Rectal smooth muscle tissue (tissue), 1 donor: ENCODE measurements around the gene HADHA.

Source experiments
- H3K27ac ChIP-seq: one replicate; pipeline ENCODE4 v1.7.0; 2013; ENCODE audit warnings: low read depth, low read length, inconsistent platforms
- H3K27me3 ChIP-seq: one replicate; pipeline ENCODE4 v1.7.0; 2013; ENCODE audit warnings: low read length; ENCODE audit not compliant: control insufficient read depth, insufficient read depth
- H3K36me3 ChIP-seq: one replicate; pipeline ENCODE4 v1.7.0; 2013; ENCODE audit warnings: low read length; ENCODE audit not compliant: control insufficient read depth, insufficient read depth
- H3K4me1 ChIP-seq: one replicate; pipeline ENCODE4 v1.7.0; 2013; ENCODE audit warnings: low read length; ENCODE audit not compliant: control insufficient read depth, insufficient read depth
- H3K4me3 ChIP-seq: one replicate; pipeline ENCODE4 v1.7.0; 2013; ENCODE audit warnings: low read length
- H3K9ac ChIP-seq: one replicate; pipeline ENCODE4 v1.7.0; 2013; ENCODE audit warnings: low read length

Gene HADHA

GRCh38 chr2:26185954-26186770, 58.3 kb downstream of the HADHA start:
- no peak overlapping the region for H3K9ac ChIP-seq
- no peaks in the 10 kb centered on the region for H3K27me3 ChIP-seq
- H3K27ac ChIP-seq: no peak overlapping the region
- no peaks in the 10 kb centered on the region for H3K36me3 ChIP-seq
- H3K4me3 ChIP-seq: peak overlapping the region; percentile 63
- peaks cover 4% of the 10 kb centered on the region for H3K4me1 ChIP-seq

- Histone ChIP-seq H3K36me3 (no peaks in the 10 kb centered on the region), H3K9ac (peak overlapping the region; percentile 13), H3K27ac (peak overlapping the region; percentile 64), H3K4me3 (peak overlapping the region; percentile 63), H3K27me3 (no peaks in the 10 kb centered on the region), H3K4me1 (peaks cover 4% of the 10 kb centered on the region)
Observed at GRCh38 chr2:26185304-26185928, 59.0 kb downstream of the HADHA start.

GRCh38 chr2:26184555-26185303, 59.7 kb downstream of the HADHA start:
- H3K9ac ChIP-seq: no peak overlapping the region
- H3K27ac ChIP-seq: peak overlapping the region; percentile 64

GRCh38 chr2:26184121-26184520, 60.3 kb downstream of the HADHA start:
- Histone ChIP-seq H3K4me1 (peaks cover 7% of the 10 kb centered on the region), H3K4me3 (peak overlapping the region; percentile 67), H3K27me3 (no peaks in the 10 kb centered on the region), H3K27ac (no peak overlapping the region), H3K36me3 (no peaks in the 10 kb centered on the region), H3K9ac (no peak overlapping the region)

More at GRCh38 chr2:26184555-26185303, 59.7 kb downstream of the HADHA start:
- H3K27me3 ChIP-seq: no peaks in the 10 kb centered on the region
- peak overlapping the region; percentile 67 for H3K4me3 ChIP-seq
- peaks cover 4% of the 10 kb centered on the region for H3K4me1 ChIP-seq
- H3K36me3 ChIP-seq: no peaks in the 10 kb centered on the region

- no peak overlapping the region for H3K4me3 ChIP-seq
- no peak overlapping the region for H3K9ac ChIP-seq
- peaks cover 7% of the 10 kb centered on the region for H3K4me1 ChIP-seq
- no peaks in the 10 kb centered on the region for H3K27me3 ChIP-seq
- no peaks in the 10 kb centered on the region for H3K36me3 ChIP-seq
- H3K27ac ChIP-seq: no peak overlapping the region
Observed at GRCh38 chr2:26182887-26183630, 61.4 kb downstream of the HADHA start.

- Histone ChIP-seq H3K27ac (no peak overlapping the region), H3K36me3 (no peaks in the 10 kb centered on the region), H3K4me3 (no peak overlapping the region), H3K4me1 (peaks cover 7% of the 10 kb centered on the region), H3K27me3 (no peaks in the 10 kb centered on the region), H3K9ac (no peak overlapping the region)
Observed at GRCh38 chr2:26182441-26182840, 62.0 kb downstream of the HADHA start.

- H3K36me3 ChIP-seq: no peaks in the 10 kb centered on the region
- H3K27me3 ChIP-seq: peaks cover 5% of the 10 kb centered on the region
- peaks cover 3% of the 10 kb centered on the region for H3K4me1 ChIP-seq
- no peak overlapping the region for H3K9ac ChIP-seq
- peak overlapping the region; percentile 64 for H3K4me3 ChIP-seq
- H3K27ac ChIP-seq: no peak overlapping the region
Observed at GRCh38 chr2:26179446-26179913, 65.0 kb downstream of the HADHA start.

GRCh38 chr2:26178746-26179436, 65.5 kb downstream of the HADHA start:
- Histone ChIP-seq H3K27me3 (peaks cover 6% of the 10 kb centered on the region), H3K4me3 (peak overlapping the region; percentile 64), H3K9ac (no peak overlapping the region), H3K36me3 (no peaks in the 10 kb centered on the region), H3K4me1 (peaks cover 3% of the 10 kb centered on the region), H3K27ac (no peak overlapping the region)

- Histone ChIP-seq H3K9ac (no peak overlapping the region), H3K4me3 (peak overlapping the region; percentile 64), H3K36me3 (no peaks in the 10 kb centered on the region), H3K27ac (no peak overlapping the region), H3K27me3 (peaks cover 8% of the 10 kb centered on the region), H3K4me1 (peaks cover 3% of the 10 kb centered on the region)
Observed at GRCh38 chr2:26178246-26178645, 66.2 kb downstream of the HADHA start.

GRCh38 chr2:26177122-26177521, 67.3 kb downstream of the HADHA start:
- H3K27me3 ChIP-seq: peaks cover 8% of the 10 kb centered on the region
- H3K36me3 ChIP-seq: no peaks in the 10 kb centered on the region
- H3K4me1 ChIP-seq: peaks cover 3% of the 10 kb centered on the region
- no peak overlapping the region for H3K4me3 ChIP-seq
- no peak overlapping the region for H3K27ac ChIP-seq
- H3K9ac ChIP-seq: no peak overlapping the region

- H3K36me3 ChIP-seq: no peaks in the 10 kb centered on the region
- no peak overlapping the region for H3K27ac ChIP-seq
- H3K4me1 ChIP-seq: peaks cover 3% of the 10 kb centered on the region
- H3K27me3 ChIP-seq: peaks cover 8% of the 10 kb centered on the region
- no peak overlapping the region for H3K9ac ChIP-seq
- H3K4me3 ChIP-seq: no peak overlapping the region
Observed at GRCh38 chr2:26176279-26176615, 68.2 kb downstream of the HADHA start.
